ENCODE data around the gene CNIH1.

GRCh38 chr14:54487771-54488170 lies 46.6 kb upstream of the CNIH1 start:
- TF ChIP-seq, protein P1, sequence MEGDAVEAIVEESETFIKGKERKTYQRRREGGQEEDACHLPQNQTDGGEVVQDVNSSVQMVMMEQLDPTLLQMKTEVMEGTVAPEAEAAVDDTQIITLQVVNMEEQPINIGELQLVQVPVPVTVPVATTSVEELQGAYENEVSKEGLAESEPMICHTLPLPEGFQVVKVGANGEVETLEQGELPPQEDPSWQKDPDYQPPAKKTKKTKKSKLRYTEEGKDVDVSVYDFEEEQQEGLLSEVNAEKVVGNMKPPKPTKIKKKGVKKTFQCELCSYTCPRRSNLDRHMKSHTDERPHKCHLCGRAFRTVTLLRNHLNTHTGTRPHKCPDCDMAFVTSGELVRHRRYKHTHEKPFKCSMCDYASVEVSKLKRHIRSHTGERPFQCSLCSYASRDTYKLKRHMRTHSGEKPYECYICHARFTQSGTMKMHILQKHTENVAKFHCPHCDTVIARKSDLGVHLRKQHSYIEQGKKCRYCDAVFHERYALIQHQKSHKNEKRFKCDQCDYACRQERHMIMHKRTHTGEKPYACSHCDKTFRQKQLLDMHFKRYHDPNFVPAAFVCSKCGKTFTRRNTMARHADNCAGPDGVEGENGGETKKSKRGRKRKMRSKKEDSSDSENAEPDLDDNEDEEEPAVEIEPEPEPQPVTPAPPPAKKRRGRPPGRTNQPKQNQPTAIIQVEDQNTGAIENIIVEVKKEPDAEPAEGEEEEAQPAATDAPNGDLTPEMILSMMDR (IDR thresholded peaks at IDR 0.05; ENCODE audit: low read length): no peak
- TF ChIP-seq EZH2 (optimal IDR thresholded peaks at IDR 0.05; ENCODE audit: low read depth, low read length) (no peak), EZH2phosphoT487 (IDR thresholded peaks at IDR 0.05; ENCODE audit: low read length) (no peak)

Measured in MM.1S (cell line).